RWPE1 (cell line): Measurements from ENCODE around the gene CMYA5.

ENCODE experiments used
- CTCF ChIA-PET: fragments of 350-600 bp; sonication (Branson Sonifier 250); formaldehyde crosslinking; extraction: SDS; loops from one replicate; lab custom pipeline; 2021; lab: Yijun Ruan, JAX
- POLR2A ChIA-PET: fragments of 400-600 bp; formaldehyde crosslinking; extraction: SDS; loops from one replicate; lab custom pipeline; 2020; ENCODE audit warnings: antibody characterized with exemption; ENCODE audit not compliant: low non-redundant PET; lab: Yijun Ruan, JAX
- DNase-seq: peaks from one replicate; pipeline ENCODE4 v3.0.0; 2012; ENCODE audit warnings: low spot score
- H3K27ac ChIP-seq: fragments of 450-650 bp; 2 replicates; pipeline ENCODE4 v1.5.1; 2017
- CTCF ChIP-seq: fragments of 450-650 bp; conservative IDR thresholded peaks from 2 replicates; pipeline ENCODE4 v1.5.1; 2017; ENCODE audit warnings: low read depth, mild to moderate bottlenecking

The CMYA5 gene

GRCh38 chr5:79842006-79842881 lies 152.6 kb downstream of the CMYA5 start:
- POLR2A ChIA-PET, result no interaction called here
- H3K27ac ChIP-seq, result no peak overlapping the region
- no peak for TF ChIP-seq CTCF
- DNase-seq, result no peak
- CTCF ChIA-PET, result interaction anchor here (0.6 to 1.6 kb wide), 4 partner anchors 9 to 516 kb away, joined by 3 to 5 read pairs (median 3); no protein-coding TSS in a partner anchor

GRCh38 chr5:79842991-79843390 lies 153.4 kb downstream of the CMYA5 start:
- CTCF ChIA-PET, result interaction anchor here (1.3 kb wide), 1 partner anchor 11 kb away, joined by 3 read pairs; no protein-coding TSS in a partner anchor

GRCh38 chr5:79843450-79844388 lies 154.1 kb downstream of the CMYA5 start:
- TF ChIP-seq CTCF, result no peak
- ChIA-PET CTCF (interaction anchor here (1.3 kb wide), 1 partner anchor 10 kb away, joined by 3 read pairs; no protein-coding TSS in a partner anchor), POLR2A (no interaction called here)
- H3K27ac ChIP-seq, result no peak overlapping the region
- DNase-seq, result no peak

More at GRCh38 chr5:79842991-79843390, 153.4 kb downstream of the CMYA5 start:
- POLR2A ChIA-PET, result no interaction called here
- no peak overlapping the region for H3K27ac ChIP-seq
- no peak for TF ChIP-seq CTCF
- no peak for DNase-seq

GRCh38 chr5:79844571-79844970 lies 154.9 kb downstream of the CMYA5 start:
- TF ChIP-seq CTCF, result no peak
- no peak overlapping the region for H3K27ac ChIP-seq
- DNase-seq, result no peak
- ChIA-PET CTCF (no interaction called here), POLR2A (no interaction called here)

GRCh38 chr5:79845448-79846197 lies 156.0 kb downstream of the CMYA5 start:
- POLR2A ChIA-PET, result no interaction called here
- H3K27ac ChIP-seq, result no peak overlapping the region
- peak; percentile 29 for DNase-seq
- no peak for TF ChIP-seq CTCF
- CTCF ChIA-PET, result interaction anchor here (0.7 to 1.8 kb wide), 3 partner anchors 12 to 238 kb away, joined by 3 to 6 read pairs (median 3); no protein-coding TSS in a partner anchor
